Body of pancreas (tissue), 4 donors: ENCODE measurements around the gene NTSR2.

Source experiments
- POLR2A ChIP-seq, 3 donors: fragments of 450-650 bp; IDR thresholded peaks; one replicate each; pipeline ENCODE4 v1.6.1; 2016; ENCODE audit warnings: antibody characterized with exemption in 3 of 3, mild to moderate bottlenecking in 2 of 3
- TF ChIP-seq, protein P1 (sequence below), 7 experiments: fragments of 450-650 bp in 4 of 7; fragments of 200-600 bp in 3 of 7; sonication (generic) in 3 of 7; IDR thresholded peaks; one replicate each; pipeline ENCODE4 v1.5.1; 2016 to 2019; ENCODE audit warnings: antibody characterized with exemption in 7 of 7

DNA sequence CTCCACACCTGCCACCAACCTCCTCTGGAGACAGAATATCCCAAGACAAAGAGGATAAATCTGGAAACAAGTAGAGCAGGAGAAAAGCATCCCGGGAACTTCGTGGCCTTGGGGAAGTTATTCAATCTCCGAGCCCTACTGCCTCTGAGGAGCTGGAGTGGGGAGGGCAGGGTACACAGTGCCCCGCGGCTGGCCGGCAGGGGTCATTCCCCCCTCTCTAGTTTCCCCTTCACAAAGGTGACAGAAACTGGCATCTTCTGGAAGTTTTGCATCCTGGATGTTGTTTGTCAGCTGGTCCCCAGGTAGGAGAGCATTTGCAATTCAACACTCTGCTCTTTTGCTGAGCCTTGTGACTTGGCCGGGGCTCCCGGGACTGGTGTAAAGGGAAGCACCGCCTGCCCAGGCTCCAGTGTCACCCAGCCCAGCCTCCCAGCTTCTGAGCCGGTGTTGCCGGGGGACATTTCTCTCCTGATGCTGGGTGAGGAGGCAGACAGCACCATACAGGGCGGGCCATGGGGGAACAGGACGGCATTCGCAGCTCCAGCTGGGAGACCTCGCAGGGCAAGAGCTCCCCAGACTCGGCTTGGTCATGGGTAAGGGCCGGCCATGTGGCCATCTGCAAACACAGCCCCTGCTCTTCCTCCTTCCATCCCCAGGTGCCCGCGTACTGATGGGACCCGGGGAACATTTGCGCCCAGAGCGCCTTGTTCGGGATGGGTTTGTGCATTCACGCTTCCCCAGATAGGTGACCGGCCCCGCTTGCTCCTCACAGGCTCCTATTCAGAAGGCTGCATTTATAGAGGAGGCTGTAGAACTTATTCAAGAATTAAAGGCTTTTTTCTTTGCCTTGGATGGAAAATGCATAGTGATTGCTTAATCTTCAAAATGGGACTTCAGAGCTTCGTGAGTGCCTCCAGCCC lies 7.4 kb upstream of the NTSR2 start:
- TF ChIP-seq POLR2A (IDR thresholded peaks at IDR 0.05), result no peak
- TF ChIP-seq, protein P1, sequence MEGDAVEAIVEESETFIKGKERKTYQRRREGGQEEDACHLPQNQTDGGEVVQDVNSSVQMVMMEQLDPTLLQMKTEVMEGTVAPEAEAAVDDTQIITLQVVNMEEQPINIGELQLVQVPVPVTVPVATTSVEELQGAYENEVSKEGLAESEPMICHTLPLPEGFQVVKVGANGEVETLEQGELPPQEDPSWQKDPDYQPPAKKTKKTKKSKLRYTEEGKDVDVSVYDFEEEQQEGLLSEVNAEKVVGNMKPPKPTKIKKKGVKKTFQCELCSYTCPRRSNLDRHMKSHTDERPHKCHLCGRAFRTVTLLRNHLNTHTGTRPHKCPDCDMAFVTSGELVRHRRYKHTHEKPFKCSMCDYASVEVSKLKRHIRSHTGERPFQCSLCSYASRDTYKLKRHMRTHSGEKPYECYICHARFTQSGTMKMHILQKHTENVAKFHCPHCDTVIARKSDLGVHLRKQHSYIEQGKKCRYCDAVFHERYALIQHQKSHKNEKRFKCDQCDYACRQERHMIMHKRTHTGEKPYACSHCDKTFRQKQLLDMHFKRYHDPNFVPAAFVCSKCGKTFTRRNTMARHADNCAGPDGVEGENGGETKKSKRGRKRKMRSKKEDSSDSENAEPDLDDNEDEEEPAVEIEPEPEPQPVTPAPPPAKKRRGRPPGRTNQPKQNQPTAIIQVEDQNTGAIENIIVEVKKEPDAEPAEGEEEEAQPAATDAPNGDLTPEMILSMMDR (IDR thresholded peaks at IDR 0.05), result no peak
